K562 (cell line): ENCODE measurements around the gene SNX19. TPM values are rescaled to one million over a fixed set of nuclear protein-coding genes. Genes with fewer than 3 reads are reported as not detected.

Experiments used
- CREM ChIP-seq: IDR thresholded peaks from 2 replicates; pipeline ENCODE4 v1.6.1; 2014; ENCODE audit warnings: antibody characterized with exemption, low read depth
- HEY1 ChIP-seq: fragments of 250-450 bp; sonication (Bioruptor Pico); IDR thresholded peaks from 2 replicates; pipeline ENCODE4 v1.5.0; 2020; ENCODE audit warnings: mild to moderate bottlenecking, moderate library complexity, borderline replicate concordance
- HLTF ChIP-seq: fragments of 450-650 bp; IDR thresholded peaks from 2 replicates; pipeline ENCODE4 v1.6.1; 2016
- KDM4B ChIP-seq, 2 experiments: fragments of 450-650 bp in 1 of 2; sonication (generic) in 1 of 2; IDR thresholded peaks; 2 replicates each; pipeline ENCODE4 v1.6.1; 2016 to 2017; ENCODE audit warnings: borderline replicate concordance in 2 of 2, antibody characterized with exemption in 1 of 2, low read depth in 1 of 2, mild to moderate bottlenecking in 1 of 2
- MTA2 ChIP-seq: fragments of 450-650 bp; IDR thresholded peaks from 2 replicates; pipeline ENCODE4 v1.6.1; 2016; ENCODE audit warnings: low read depth
- NCOR1 ChIP-seq: fragments of 450-650 bp; IDR thresholded peaks from 2 replicates; pipeline ENCODE4 v1.6.1; 2016; ENCODE audit warnings: mild to moderate bottlenecking, moderate library complexity
- POLR2G ChIP-seq: fragments of 200-400 bp; formaldehyde crosslinking; IDR thresholded peaks from 2 replicates; pipeline ENCODE4 v1.6.1; 2017; ENCODE audit warnings: low read depth, mild to moderate bottlenecking, antibody characterized with exemption, low read length, moderate library complexity
- TSC22D4 ChIP-seq: fragments of 450-650 bp; IDR thresholded peaks from 2 replicates; pipeline ENCODE4 v1.6.1; 2016; ENCODE audit warnings: missing genetic modification characterization, missing biosample characterization, control low read depth
- polyA plus RNA-seq, 8 experiments: library from polyadenylated mRNA; depleted of rRNA in 4 of 8; stranded (reverse) in 5 of 8; unstranded in 3 of 8; fragments of >200 nt; fragmentation: Nextera tagmentation in 2 of 8; fragmentation: Illumina TruSeq in 1 of 8; extraction: Ambion mirVana in 2 of 8; extraction: Trizol in 1 of 8; gene quantifications; 2 replicates each; pipeline versions ENCODE4 v1.2.1 to v1.2.3, GENCODE V29; 2011 to 2014; ENCODE audit warnings: inconsistent platforms in 1 of 8, missing spikeins in 1 of 8
- total RNA-seq, 7 experiments: library from RNA; depleted of rRNA in 6 of 7; stranded (reverse); fragments of >200 nt in 6 of 7; fragmentation: Illumina TruSeq in 2 of 7; extraction: Trizol in 2 of 7; gene quantifications; 2 replicates each; pipeline versions ENCODE4 v1.2.1 to v1.2.3, GENCODE V29; 2011 to 2021; ENCODE audit warnings: low replicate concordance in 1 of 7
- TF ChIP-seq, protein P1 (sequence below): fragments of 200-600 bp; sonication (generic); IDR thresholded peaks from one replicate; pipeline ENCODE4 v1.6.1; 2012; ENCODE audit warnings: mild to moderate bottlenecking, low read depth, low read length, inconsistent platforms
- TF ChIP-seq, protein P2 (sequence below): IDR thresholded peaks from 2 replicates; pipeline ENCODE4 v1.6.1; 2016; ENCODE audit warnings: missing genetic modification characterization, missing compliant biosample characterization
- TF ChIP-seq, protein P3 (sequence below): fragments of 450-650 bp; IDR thresholded peaks from 2 replicates; pipeline ENCODE4 v1.6.1; 2016; ENCODE audit warnings: low read depth, mild to moderate bottlenecking, moderate library complexity

Gene SNX19
- total and polyA plus RNA-seq, 9 of the 15 experiments (the other 6 are each of a cell fraction or from before 2014, with no cell fraction given) = 2.2 to 31.3 (median 19.6) TPM

GRCh38 chr11:130837194-130837593 lies 79.1 kb downstream of the SNX19 start (continued):
- TF ChIP-seq, protein P1, sequence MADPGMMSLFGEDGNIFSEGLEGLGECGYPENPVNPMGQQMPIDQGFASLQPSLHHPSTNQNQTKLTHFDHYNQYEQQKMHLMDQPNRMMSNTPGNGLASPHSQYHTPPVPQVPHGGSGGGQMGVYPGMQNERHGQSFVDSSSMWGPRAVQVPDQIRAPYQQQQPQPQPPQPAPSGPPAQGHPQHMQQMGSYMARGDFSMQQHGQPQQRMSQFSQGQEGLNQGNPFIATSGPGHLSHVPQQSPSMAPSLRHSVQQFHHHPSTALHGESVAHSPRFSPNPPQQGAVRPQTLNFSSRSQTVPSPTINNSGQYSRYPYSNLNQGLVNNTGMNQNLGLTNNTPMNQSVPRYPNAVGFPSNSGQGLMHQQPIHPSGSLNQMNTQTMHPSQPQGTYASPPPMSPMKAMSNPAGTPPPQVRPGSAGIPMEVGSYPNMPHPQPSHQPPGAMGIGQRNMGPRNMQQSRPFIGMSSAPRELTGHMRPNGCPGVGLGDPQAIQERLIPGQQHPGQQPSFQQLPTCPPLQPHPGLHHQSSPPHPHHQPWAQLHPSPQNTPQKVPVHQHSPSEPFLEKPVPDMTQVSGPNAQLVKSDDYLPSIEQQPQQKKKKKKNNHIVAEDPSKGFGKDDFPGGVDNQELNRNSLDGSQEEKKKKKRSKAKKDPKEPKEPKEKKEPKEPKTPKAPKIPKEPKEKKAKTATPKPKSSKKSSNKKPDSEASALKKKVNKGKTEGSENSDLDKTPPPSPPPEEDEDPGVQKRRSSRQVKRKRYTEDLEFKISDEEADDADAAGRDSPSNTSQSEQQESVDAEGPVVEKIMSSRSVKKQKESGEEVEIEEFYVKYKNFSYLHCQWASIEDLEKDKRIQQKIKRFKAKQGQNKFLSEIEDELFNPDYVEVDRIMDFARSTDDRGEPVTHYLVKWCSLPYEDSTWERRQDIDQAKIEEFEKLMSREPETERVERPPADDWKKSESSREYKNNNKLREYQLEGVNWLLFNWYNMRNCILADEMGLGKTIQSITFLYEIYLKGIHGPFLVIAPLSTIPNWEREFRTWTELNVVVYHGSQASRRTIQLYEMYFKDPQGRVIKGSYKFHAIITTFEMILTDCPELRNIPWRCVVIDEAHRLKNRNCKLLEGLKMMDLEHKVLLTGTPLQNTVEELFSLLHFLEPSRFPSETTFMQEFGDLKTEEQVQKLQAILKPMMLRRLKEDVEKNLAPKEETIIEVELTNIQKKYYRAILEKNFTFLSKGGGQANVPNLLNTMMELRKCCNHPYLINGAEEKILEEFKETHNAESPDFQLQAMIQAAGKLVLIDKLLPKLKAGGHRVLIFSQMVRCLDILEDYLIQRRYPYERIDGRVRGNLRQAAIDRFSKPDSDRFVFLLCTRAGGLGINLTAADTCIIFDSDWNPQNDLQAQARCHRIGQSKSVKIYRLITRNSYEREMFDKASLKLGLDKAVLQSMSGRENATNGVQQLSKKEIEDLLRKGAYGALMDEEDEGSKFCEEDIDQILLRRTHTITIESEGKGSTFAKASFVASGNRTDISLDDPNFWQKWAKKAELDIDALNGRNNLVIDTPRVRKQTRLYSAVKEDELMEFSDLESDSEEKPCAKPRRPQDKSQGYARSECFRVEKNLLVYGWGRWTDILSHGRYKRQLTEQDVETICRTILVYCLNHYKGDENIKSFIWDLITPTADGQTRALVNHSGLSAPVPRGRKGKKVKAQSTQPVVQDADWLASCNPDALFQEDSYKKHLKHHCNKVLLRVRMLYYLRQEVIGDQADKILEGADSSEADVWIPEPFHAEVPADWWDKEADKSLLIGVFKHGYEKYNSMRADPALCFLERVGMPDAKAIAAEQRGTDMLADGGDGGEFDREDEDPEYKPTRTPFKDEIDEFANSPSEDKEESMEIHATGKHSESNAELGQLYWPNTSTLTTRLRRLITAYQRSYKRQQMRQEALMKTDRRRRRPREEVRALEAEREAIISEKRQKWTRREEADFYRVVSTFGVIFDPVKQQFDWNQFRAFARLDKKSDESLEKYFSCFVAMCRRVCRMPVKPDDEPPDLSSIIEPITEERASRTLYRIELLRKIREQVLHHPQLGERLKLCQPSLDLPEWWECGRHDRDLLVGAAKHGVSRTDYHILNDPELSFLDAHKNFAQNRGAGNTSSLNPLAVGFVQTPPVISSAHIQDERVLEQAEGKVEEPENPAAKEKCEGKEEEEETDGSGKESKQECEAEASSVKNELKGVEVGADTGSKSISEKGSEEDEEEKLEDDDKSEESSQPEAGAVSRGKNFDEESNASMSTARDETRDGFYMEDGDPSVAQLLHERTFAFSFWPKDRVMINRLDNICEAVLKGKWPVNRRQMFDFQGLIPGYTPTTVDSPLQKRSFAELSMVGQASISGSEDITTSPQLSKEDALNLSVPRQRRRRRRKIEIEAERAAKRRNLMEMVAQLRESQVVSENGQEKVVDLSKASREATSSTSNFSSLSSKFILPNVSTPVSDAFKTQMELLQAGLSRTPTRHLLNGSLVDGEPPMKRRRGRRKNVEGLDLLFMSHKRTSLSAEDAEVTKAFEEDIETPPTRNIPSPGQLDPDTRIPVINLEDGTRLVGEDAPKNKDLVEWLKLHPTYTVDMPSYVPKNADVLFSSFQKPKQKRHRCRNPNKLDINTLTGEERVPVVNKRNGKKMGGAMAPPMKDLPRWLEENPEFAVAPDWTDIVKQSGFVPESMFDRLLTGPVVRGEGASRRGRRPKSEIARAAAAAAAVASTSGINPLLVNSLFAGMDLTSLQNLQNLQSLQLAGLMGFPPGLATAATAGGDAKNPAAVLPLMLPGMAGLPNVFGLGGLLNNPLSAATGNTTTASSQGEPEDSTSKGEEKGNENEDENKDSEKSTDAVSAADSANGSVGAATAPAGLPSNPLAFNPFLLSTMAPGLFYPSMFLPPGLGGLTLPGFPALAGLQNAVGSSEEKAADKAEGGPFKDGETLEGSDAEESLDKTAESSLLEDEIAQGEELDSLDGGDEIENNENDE = no peak
- TF ChIP-seq KDM4B (IDR thresholded peaks at IDR 0.05; ENCODE audit: borderline replicate concordance in 2 of 2, low read depth in 1 of 2) (no peak), NCOR1 (no peak), HEY1 (CRISPR knock-in tag) (no peak), CREM (no peak), POLR2G (no peak), TSC22D4 (tag) (no peak), HLTF (no peak), MTA2 (no peak)
- TF ChIP-seq, protein P2, sequence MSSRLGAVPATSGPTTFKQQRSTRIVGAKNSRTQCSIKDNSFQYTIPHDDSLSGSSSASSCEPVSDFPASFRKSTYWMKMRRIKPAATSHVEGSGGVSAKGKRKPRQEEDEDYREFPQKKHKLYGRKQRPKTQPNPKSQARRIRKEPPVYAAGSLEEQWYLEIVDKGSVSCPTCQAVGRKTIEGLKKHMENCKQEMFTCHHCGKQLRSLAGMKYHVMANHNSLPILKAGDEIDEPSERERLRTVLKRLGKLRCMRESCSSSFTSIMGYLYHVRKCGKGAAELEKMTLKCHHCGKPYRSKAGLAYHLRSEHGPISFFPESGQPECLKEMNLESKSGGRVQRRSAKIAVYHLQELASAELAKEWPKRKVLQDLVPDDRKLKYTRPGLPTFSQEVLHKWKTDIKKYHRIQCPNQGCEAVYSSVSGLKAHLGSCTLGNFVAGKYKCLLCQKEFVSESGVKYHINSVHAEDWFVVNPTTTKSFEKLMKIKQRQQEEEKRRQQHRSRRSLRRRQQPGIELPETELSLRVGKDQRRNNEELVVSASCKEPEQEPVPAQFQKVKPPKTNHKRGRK (tag) = no peak
- TF ChIP-seq, protein P3, sequence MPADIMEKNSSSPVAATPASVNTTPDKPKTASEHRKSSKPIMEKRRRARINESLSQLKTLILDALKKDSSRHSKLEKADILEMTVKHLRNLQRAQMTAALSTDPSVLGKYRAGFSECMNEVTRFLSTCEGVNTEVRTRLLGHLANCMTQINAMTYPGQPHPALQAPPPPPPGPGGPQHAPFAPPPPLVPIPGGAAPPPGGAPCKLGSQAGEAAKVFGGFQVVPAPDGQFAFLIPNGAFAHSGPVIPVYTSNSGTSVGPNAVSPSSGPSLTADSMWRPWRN = no peak
